ENCODE results near the gene ANKRD13B.

The ANKRD13B gene

GRCh38 chr17:29588562-29589411 is 4.1 kb upstream of the ANKRD13B start:
- Mint-ChIP-seq H3K36me3 (ENCODE audit: insufficient read depth) (peaks cover 3% of the 10 kb centered on the region), H3K4me1 (peaks cover 67% of the 10 kb centered on the region), H3K27ac (ENCODE audit: low read depth) (peak overlapping the region; percentile 89), H3K4me3 (peak overlapping the region; percentile 87), H3K9me3 (no peaks in the 10 kb centered on the region), H3K27me3 (no peaks in the 10 kb centered on the region)
- DNase-seq (ENCODE audit: low spot score in 2 of 2): peak; percentile 35 to 51
- ATAC-seq (replicated peaks; ENCODE audit: extremely low read depth, poor library complexity, severe bottlenecking): peak; percentile 52

DNA sequence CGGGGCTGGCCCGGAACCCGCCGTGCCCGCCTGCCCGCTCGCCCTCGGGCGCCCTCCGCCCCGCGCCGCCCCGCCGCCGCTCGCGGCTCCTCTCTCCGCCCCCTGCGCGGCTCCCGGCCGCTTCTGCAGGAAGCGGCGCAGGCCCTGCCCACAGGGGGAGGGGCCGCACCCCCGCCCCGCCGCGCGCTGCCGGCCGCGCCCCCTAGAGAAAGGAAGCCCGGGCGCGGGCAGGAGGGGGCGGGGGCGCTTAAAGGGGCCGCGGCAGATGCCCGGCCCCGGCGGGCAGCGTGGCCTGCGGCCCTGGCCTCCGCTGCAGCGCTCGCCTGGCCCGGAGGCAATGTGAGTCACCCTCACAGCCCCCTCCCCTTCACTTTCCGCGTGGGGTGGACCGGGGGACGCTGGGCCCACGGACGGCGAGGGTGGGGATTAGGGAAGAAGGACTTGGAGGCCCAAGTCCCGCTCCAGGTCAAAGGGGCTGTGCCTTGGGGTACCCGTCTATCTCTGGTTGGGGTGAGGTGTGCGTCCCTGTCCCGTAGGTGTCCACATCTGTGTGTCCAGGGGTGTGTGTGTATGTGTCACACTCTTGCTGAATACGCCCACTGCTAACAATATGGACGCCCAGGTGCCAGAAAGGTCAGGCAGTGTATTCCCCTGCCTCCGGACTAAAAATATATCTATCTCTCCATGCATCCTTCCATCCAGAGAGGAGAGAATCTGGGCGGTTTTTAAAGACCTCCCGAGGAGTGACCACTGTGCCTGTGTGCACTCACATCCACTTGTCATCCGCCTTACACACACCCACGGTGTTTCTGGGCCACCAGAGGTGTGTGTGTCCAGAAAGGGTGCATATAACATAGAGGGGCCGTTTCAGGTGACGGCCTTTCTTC is 3.2 kb upstream of the ANKRD13B start, which contains the start of gene GIT1:
TSS of gene GIT1 (minus strand) at position 125 of the 887 bp plus-strand sequence. CDS start 270 bp downstream, outside the sequence.
- Mint-ChIP-seq H3K36me3 (ENCODE audit: insufficient read depth) (peaks cover 2% of the 10 kb centered on the region), H3K4me3 (peak within 1 kb of the TSS; percentile 87), H3K27ac (ENCODE audit: low read depth) (peak within 1 kb of the TSS; percentile 89), H3K9me3 (no peaks in the 10 kb centered on the region), H3K4me1 (peaks cover 59% of the 10 kb centered on the region), H3K27me3 (no peaks in the 10 kb centered on the region)
- DNase-seq (ENCODE audit: low spot score in 2 of 2) (peak; percentile 58 to 71), ATAC-seq (replicated peaks; ENCODE audit: extremely low read depth, poor library complexity, severe bottlenecking) (peak; percentile 74)

DNA sequence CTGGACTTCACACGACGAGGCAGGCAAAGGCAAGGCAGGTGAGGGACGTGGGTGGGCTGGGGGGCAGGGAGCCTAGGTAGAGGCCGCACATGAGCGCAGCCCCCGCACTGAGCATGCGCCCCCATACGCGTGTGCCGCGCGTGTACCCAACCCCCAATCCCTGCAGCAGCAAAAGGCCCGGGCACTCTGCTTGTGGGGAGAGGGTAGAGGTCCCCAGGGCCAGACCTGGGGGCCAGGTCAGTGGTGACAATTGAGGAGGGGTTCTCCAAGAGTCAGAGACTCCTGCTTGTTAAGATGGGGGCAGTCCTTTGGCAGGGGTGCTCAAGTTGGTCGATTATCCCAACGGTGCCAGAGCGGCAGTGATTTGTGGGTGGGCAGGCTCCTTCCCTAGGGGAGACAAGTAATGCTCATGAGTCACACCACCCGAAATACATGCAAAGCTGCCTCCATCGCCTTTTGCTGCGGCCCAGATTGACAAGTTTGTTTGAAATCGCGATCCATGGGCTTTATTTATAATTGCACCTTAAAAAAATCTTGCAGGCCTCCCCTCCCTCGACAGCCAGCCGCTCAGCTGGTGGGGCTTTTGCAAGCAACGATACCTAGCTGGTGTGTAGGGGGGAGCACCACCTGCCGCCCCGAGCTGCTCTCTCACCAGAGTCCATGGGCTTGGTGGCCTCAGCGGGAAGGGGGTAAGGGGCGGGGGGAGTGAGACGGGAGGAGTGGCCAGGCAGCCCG is 2.4 kb upstream of the ANKRD13B start:
- Mint-ChIP-seq H3K4me1 (peaks cover 51% of the 10 kb centered on the region), H3K36me3 (ENCODE audit: insufficient read depth) (peaks cover 2% of the 10 kb centered on the region), H3K9me3 (no peaks in the 10 kb centered on the region), H3K4me3 (peak overlapping the region; percentile 81), H3K27me3 (no peaks in the 10 kb centered on the region), H3K27ac (ENCODE audit: low read depth) (no peak overlapping the region)
- ATAC-seq (replicated peaks; ENCODE audit: extremely low read depth, poor library complexity, severe bottlenecking) (no peak), DNase-seq (ENCODE audit: low spot score in 2 of 2) (no peak)

GRCh38 chr17:29591146-29591736 is 1.7 kb upstream of the ANKRD13B start:
- H3K27ac Mint-ChIP-seq (ENCODE audit: low read depth): no peak overlapping the region
- H3K9me3 Mint-ChIP-seq: no peaks in the 10 kb centered on the region
- peaks cover 47% of the 10 kb centered on the region for H3K4me1 Mint-ChIP-seq
- H3K4me3 Mint-ChIP-seq: peak overlapping the region; percentile 81
- H3K27me3 Mint-ChIP-seq: no peaks in the 10 kb centered on the region
- H3K36me3 Mint-ChIP-seq (ENCODE audit: insufficient read depth): peaks cover 2% of the 10 kb centered on the region
- DNase-seq (ENCODE audit: low spot score in 2 of 2): no peak
- no peak for ATAC-seq (replicated peaks; ENCODE audit: extremely low read depth, poor library complexity, severe bottlenecking)

GRCh38 chr17:29591737-29592608 is 959 bp upstream of the ANKRD13B start:
- no peaks in the 10 kb centered on the region for H3K27me3 Mint-ChIP-seq
- DNase-seq (ENCODE audit: low spot score in 2 of 2): peak; percentile 53 to 64
- peak overlapping the region; percentile 81 for H3K4me3 Mint-ChIP-seq
- no peak overlapping the region for H3K27ac Mint-ChIP-seq (ENCODE audit: low read depth)
- H3K9me3 Mint-ChIP-seq: no peaks in the 10 kb centered on the region
- H3K4me1 Mint-ChIP-seq: peaks cover 40% of the 10 kb centered on the region
- peaks cover 2% of the 10 kb centered on the region for H3K36me3 Mint-ChIP-seq (ENCODE audit: insufficient read depth)
- no peak for ATAC-seq (replicated peaks; ENCODE audit: extremely low read depth, poor library complexity, severe bottlenecking)

GRCh38 chr17:29593591-29594518 is 923 bp downstream of the ANKRD13B start:
- ATAC-seq (replicated peaks; ENCODE audit: extremely low read depth, poor library complexity, severe bottlenecking): no peak

GRCh38 chr17:29594519-29595090 is 1.7 kb downstream of the ANKRD13B start:
- H3K36me3 Mint-ChIP-seq (ENCODE audit: insufficient read depth): no peaks in the 10 kb centered on the region
- DNase-seq (ENCODE audit: low spot score in 2 of 2) (no peak), ATAC-seq (replicated peaks; ENCODE audit: extremely low read depth, poor library complexity, severe bottlenecking) (no peak)
- no peaks in the 10 kb centered on the region for H3K27me3 Mint-ChIP-seq
- H3K9me3 Mint-ChIP-seq: no peaks in the 10 kb centered on the region
- peaks cover 26% of the 10 kb centered on the region for H3K4me1 Mint-ChIP-seq
- H3K27ac Mint-ChIP-seq (ENCODE audit: low read depth): no peak overlapping the region
- H3K4me3 Mint-ChIP-seq: peak overlapping the region; percentile 81

More at GRCh38 chr17:29593591-29594518, 923 bp downstream of the ANKRD13B start:
- H3K27ac Mint-ChIP-seq (ENCODE audit: low read depth): no peak overlapping the region
- no peaks in the 10 kb centered on the region for H3K9me3 Mint-ChIP-seq
- no peak for DNase-seq (ENCODE audit: low spot score in 2 of 2)
- peaks cover 26% of the 10 kb centered on the region for H3K4me1 Mint-ChIP-seq
- no peaks in the 10 kb centered on the region for H3K27me3 Mint-ChIP-seq
- peaks cover under 1% of the 10 kb centered on the region for H3K36me3 Mint-ChIP-seq (ENCODE audit: insufficient read depth)
- peak overlapping the region; percentile 81 for H3K4me3 Mint-ChIP-seq

- DNase-seq (ENCODE audit: low spot score in 2 of 2): no peak
- Mint-ChIP-seq H3K36me3 (ENCODE audit: insufficient read depth) (no peaks in the 10 kb centered on the region), H3K27me3 (no peaks in the 10 kb centered on the region), H3K27ac (ENCODE audit: low read depth) (no peak overlapping the region), H3K9me3 (no peaks in the 10 kb centered on the region), H3K4me3 (peak overlapping the region; percentile 81), H3K4me1 (peaks cover 19% of the 10 kb centered on the region)
- no peak for ATAC-seq (replicated peaks; ENCODE audit: extremely low read depth, poor library complexity, severe bottlenecking)
These were observed 2.4 kb downstream of the ANKRD13B start for GRCh38 chr17:29595107-29595942.

DNA sequence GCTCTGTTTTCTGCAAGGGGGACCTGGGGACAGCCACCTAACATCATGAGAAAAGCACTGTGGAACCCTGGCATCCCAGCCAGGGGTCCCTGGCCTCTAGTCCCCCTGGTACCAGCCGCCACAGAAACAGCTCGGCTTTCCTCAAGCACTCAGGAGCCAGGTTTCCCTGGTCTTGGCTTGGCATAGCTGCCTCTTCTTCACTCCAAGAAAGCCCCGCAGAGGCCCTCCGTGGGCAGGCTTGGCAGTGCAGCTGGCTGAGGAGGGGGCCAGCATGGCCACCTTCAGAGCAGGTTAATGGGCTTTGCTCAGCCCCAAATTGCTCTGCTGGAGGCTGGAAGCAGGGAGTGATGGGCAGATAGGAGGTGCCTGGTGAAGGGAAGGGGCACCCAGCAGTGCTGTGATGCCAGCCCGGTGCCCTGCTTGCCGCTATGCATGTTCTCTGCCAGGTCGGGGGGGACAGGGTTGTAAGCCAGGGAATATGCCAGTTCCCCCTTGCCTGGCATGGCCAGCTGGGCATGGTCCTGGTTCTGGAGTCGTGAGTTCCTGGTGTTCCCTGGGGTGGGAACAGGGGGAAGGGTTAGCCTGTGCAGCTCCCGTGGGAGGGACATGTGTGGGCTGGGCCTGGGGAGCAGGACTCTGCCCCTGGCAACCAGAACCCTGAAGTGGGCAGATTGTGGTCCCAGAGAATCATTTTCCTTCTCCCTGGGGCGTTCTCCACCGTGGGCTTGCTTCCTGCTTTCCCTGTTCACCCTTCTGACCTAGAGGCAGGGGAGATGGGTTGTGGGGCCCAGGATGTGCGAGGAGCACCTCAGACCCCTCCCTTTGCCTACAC is 3.2 kb downstream of the ANKRD13B start:
- Mint-ChIP-seq H3K27ac (ENCODE audit: low read depth) (no peak overlapping the region), H3K36me3 (ENCODE audit: insufficient read depth) (no peaks in the 10 kb centered on the region), H3K4me1 (peaks cover 11% of the 10 kb centered on the region), H3K9me3 (no peaks in the 10 kb centered on the region), H3K4me3 (no peak overlapping the region), H3K27me3 (no peaks in the 10 kb centered on the region)
- ATAC-seq (replicated peaks; ENCODE audit: extremely low read depth, poor library complexity, severe bottlenecking): no peak
- no peak for DNase-seq (ENCODE audit: low spot score in 2 of 2)

Data from central memory CD8-positive, alpha-beta T cell (primary cell).